Caco-2 (cell line): ENCODE data around the gene ZDHHC7. TPM values are rescaled to one million over a fixed set of nuclear protein-coding genes. Genes with fewer than 3 reads are reported as not detected.

Source experiments
- BruUV-seq: library from RNA; stranded (reverse); fragments of 400-500 nt; replicated peaks from 2 replicates; lab custom pipeline; 2021; lab: Mats Ljungman, UMichigan
- CTCF ChIA-PET: fragments of 300-600 bp; sonication (Branson Sonifier 250); formaldehyde crosslinking; loops from one replicate; lab custom pipeline; 2022; ENCODE audit warnings: antibody characterized with exemption; lab: Charles Lee
- POLR2A ChIA-PET: fragments of 300-600 bp; sonication (Branson Sonifier 250); formaldehyde crosslinking; loops from one replicate; lab custom pipeline; 2022; ENCODE audit warnings: antibody characterized with exemption; lab: Charles Lee
- DNase-seq, 2 experiments: peaks; one replicate each; pipeline versions ENCODE4 v3.0.0 to v3.0.0-alpha.2; 2020 to 2022
- H3K27me3 ChIP-seq: replicated peaks from 2 replicates; pipeline ENCODE4 v1.6.0; 2011; ENCODE audit warnings: low read length; ENCODE audit not compliant: control insufficient read depth, insufficient read depth
- H3K36me3 ChIP-seq: 2 replicates; pipeline ENCODE4 v1.5.1; 2011; ENCODE audit warnings: low read length; ENCODE audit not compliant: control insufficient read depth, insufficient read depth
- H3K4me1 ChIP-seq: fragments of 250-450 bp; sonication (Bioruptor Pico); 2 replicates; pipeline ENCODE4 v1.5.1; 2020; ENCODE audit warnings: mild to moderate bottlenecking
- H3K4me3 ChIP-seq: 2 replicates; pipeline ENCODE4 v1.5.1; 2011; ENCODE audit warnings: low read depth, mild to moderate bottlenecking, control low read depth, low read length
- H3K9me3 ChIP-seq: fragments of 250-450 bp; sonication (Bioruptor Pico); 2 replicates; pipeline ENCODE4 v1.5.1; 2020; ENCODE audit warnings: mild to moderate bottlenecking, moderate library complexity
- H3K27ac Mint-ChIP-seq: one replicate; pipeline ENCODE4 v1.8.0; 2022; ENCODE audit warnings: mixed read lengths; ENCODE audit not compliant: unreplicated experiment
- H3K27me3 Mint-ChIP-seq: one replicate; pipeline ENCODE4 v1.8.0; 2022; ENCODE audit warnings: mixed read lengths; ENCODE audit not compliant: insufficient read depth, unreplicated experiment
- H3K36me3 Mint-ChIP-seq: one replicate; pipeline ENCODE4 v1.8.0; 2022; ENCODE audit warnings: mild to moderate bottlenecking, mixed read lengths; ENCODE audit not compliant: insufficient read depth, unreplicated experiment
- H3K4me1 Mint-ChIP-seq: one replicate; pipeline ENCODE4 v1.8.0; 2022; ENCODE audit warnings: low read depth, mixed read lengths; ENCODE audit not compliant: unreplicated experiment
- H3K4me3 Mint-ChIP-seq: one replicate; pipeline ENCODE4 v1.8.0; 2022; ENCODE audit warnings: mild to moderate bottlenecking, moderate library complexity, mixed read lengths; ENCODE audit not compliant: unreplicated experiment
- H3K9me3 Mint-ChIP-seq: one replicate; pipeline ENCODE4 v1.8.0; 2022; ENCODE audit warnings: mixed read lengths; ENCODE audit not compliant: unreplicated experiment
- intact Hi-C: fragments of 100-400 bp; cut with micrococcal nuclease; formaldehyde crosslinking; loops from one replicate; pipeline ENCODE4 v1.10.0; 2022; ENCODE audit not compliant: unreplicated experiment
- total RNA-seq: library from RNA; stranded (reverse); gene quantifications from 2 replicates; pipeline ENCODE4 v1.2.3, GENCODE V29; 2022
- TF ChIP-seq, protein P1 (sequence below), 2 experiments: fragments of 200-600 bp in 1 of 2; IDR thresholded peaks; 1 replicate in 1 of 2; 2 replicates in 1 of 2; pipeline versions ENCODE4 v1.5.1 to v1.8.0; 2011 to 2022; ENCODE audit warnings: antibody characterized with exemption in 1 of 2, control low read depth in 1 of 2, inconsistent platforms in 1 of 2, low read depth in 1 of 2, low read length in 1 of 2, mild to moderate bottlenecking in 1 of 2, moderate library complexity in 1 of 2; ENCODE audit not compliant: insufficient read depth in 1 of 2, severe bottlenecking in 1 of 2, unreplicated experiment in 1 of 2

Gene ZDHHC7
- total RNA-seq, 1 experiment from 2014 or later: 85.7 TPM

DNA sequence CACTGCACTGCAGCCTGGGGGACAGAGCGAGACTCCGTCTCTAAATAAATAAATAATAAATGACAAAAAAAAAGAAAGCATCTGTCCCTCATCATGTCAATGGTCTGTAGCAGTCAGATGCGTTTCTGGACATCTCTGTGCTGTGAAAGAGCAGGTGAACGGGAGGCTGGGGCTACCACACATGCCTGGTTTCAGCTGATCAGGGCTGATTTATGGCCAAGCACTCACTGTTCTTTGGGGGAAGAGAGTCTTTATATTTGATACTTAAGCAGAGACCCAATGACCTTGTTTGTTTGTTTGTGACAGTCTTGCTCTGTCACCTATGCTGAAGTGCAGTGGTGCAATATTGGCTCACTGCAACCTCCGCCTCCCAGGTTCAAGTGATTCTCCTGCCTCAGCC, 33.7 kb upstream of the ZDHHC7 start:
- Mint-ChIP-seq H3K9me3 (no peaks in the 10 kb centered on the region), H3K4me3 (no peak overlapping the region), H3K27ac (no peak overlapping the region), H3K36me3 (no peaks in the 10 kb centered on the region), H3K4me1 (peaks cover 9% of the 10 kb centered on the region), H3K27me3 (no peaks in the 10 kb centered on the region)
- TF ChIP-seq, protein P1, sequence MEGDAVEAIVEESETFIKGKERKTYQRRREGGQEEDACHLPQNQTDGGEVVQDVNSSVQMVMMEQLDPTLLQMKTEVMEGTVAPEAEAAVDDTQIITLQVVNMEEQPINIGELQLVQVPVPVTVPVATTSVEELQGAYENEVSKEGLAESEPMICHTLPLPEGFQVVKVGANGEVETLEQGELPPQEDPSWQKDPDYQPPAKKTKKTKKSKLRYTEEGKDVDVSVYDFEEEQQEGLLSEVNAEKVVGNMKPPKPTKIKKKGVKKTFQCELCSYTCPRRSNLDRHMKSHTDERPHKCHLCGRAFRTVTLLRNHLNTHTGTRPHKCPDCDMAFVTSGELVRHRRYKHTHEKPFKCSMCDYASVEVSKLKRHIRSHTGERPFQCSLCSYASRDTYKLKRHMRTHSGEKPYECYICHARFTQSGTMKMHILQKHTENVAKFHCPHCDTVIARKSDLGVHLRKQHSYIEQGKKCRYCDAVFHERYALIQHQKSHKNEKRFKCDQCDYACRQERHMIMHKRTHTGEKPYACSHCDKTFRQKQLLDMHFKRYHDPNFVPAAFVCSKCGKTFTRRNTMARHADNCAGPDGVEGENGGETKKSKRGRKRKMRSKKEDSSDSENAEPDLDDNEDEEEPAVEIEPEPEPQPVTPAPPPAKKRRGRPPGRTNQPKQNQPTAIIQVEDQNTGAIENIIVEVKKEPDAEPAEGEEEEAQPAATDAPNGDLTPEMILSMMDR (IDR thresholded peaks at IDR 0.05; ENCODE audit: insufficient read depth in 1 of 2, low read depth in 1 of 2, low read length in 1 of 2, severe bottlenecking in 1 of 2, unreplicated experiment in 1 of 2): no peak
- no peaks in the 10 kb centered on the region for H3K36me3 ChIP-seq
- no peaks in the 10 kb centered on the region; the same call in 1 of the 2 replicates for H3K27me3 ChIP-seq
- ChIA-PET POLR2A (no interaction called here), CTCF (interaction anchor here (0.7 kb wide), 1 partner anchor 208 kb away, joined by 8 read pairs; no protein-coding TSS in a partner anchor)
- H3K4me3 ChIP-seq: no peak overlapping the region
- no peak for DNase-seq
- no peaks in the 10 kb centered on the region for H3K9me3 ChIP-seq
- intact Hi-C loops: no loop called here
- no TSS peak for BruUV-seq
- H3K4me1 ChIP-seq: no peaks in the 10 kb centered on the region

DNA sequence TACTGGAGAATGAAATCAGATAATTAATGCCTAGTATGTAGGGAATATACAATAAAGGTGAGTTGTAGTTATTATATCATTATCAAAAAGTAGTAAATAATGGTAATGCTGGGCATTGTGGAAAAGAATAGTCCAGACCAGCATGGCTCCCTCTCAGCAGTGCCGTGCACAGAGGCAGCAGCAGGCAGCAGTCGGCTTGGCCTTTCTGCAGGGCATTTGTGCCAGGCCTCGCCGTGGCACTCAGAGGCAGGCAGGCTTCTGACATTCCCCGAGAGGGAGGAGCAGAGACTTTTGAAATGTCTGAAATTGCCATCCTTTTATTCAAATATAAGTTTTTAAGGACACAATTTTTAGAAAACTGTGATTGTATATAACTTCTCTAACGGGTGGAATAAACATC, 31.3 kb upstream of the ZDHHC7 start:
- no peak overlapping the region for H3K4me3 ChIP-seq
- ChIA-PET POLR2A (no interaction called here), CTCF (interaction anchor here (1.0 kb wide), 1 partner anchor 44 kb away, joined by 3 read pairs; no protein-coding TSS in a partner anchor)
- no peaks in the 10 kb centered on the region; the same call in 1 of the 2 replicates for H3K27me3 ChIP-seq
- no peak overlapping the region for H3K27ac Mint-ChIP-seq
- no peaks in the 10 kb centered on the region for H3K9me3 Mint-ChIP-seq
- no TSS peak for BruUV-seq
- no peak overlapping the region for H3K4me3 Mint-ChIP-seq
- H3K36me3 ChIP-seq: no peaks in the 10 kb centered on the region
- intact Hi-C loops: no loop called here
- TF ChIP-seq, protein P1 (IDR thresholded peaks at IDR 0.05; ENCODE audit: insufficient read depth in 1 of 2, low read depth in 1 of 2, low read length in 1 of 2, severe bottlenecking in 1 of 2, unreplicated experiment in 1 of 2): no peak
- no peaks in the 10 kb centered on the region for H3K36me3 Mint-ChIP-seq
- H3K9me3 ChIP-seq: no peaks in the 10 kb centered on the region
- peaks cover 9% of the 10 kb centered on the region for H3K4me1 Mint-ChIP-seq
- DNase-seq: no peak
- no peaks in the 10 kb centered on the region for H3K4me1 ChIP-seq
- no peaks in the 10 kb centered on the region for H3K27me3 Mint-ChIP-seq

DNA sequence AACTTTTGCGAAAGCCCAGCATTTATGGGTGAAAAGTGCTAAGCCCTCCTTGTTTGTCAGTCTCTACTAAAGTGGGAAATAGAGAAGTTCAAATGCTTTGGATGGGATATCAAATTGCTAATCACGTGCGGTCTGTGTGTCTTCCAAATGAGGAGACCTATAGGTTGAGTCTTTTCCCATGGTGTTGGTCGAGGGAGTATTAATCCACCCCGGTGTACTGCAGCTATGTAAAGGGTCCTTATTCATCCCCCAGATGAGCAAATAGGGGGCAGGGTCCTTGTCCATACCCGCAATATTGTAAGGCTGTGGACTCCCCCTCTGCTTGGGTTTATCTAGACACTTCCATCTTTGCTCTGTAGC, 30.8 kb upstream of the ZDHHC7 start:
- H3K4me3 Mint-ChIP-seq: no peak overlapping the region
- H3K36me3 ChIP-seq: no peaks in the 10 kb centered on the region
- no peaks in the 10 kb centered on the region for H3K9me3 ChIP-seq
- CTCF ChIA-PET: interaction anchor here (1.0 kb wide), 1 partner anchor 45 kb away, joined by 3 read pairs; no protein-coding TSS in a partner anchor
- no peak overlapping the region for H3K4me3 ChIP-seq
- H3K27me3 Mint-ChIP-seq: no peaks in the 10 kb centered on the region
- no peak for DNase-seq
- no peaks in the 10 kb centered on the region; the same call in 1 of the 2 replicates for H3K27me3 ChIP-seq
- H3K9me3 Mint-ChIP-seq: no peaks in the 10 kb centered on the region
- TF ChIP-seq, protein P1 (IDR thresholded peaks at IDR 0.05; ENCODE audit: insufficient read depth in 1 of 2, low read depth in 1 of 2, low read length in 1 of 2, severe bottlenecking in 1 of 2, unreplicated experiment in 1 of 2): no peak
- peaks cover 10% of the 10 kb centered on the region for H3K4me1 Mint-ChIP-seq
- H3K27ac Mint-ChIP-seq: no peak overlapping the region
- no peaks in the 10 kb centered on the region for H3K36me3 Mint-ChIP-seq
- BruUV-seq: no TSS peak
- intact Hi-C loops: no loop called here
- no peaks in the 10 kb centered on the region for H3K4me1 ChIP-seq
- POLR2A ChIA-PET: no interaction called here
